Subcutaneous adipose tissue (tissue), 4 donors: ENCODE results near the gene PROK1. TPM values are rescaled to one million over a fixed set of nuclear protein-coding genes. Genes with fewer than 3 reads are reported as not detected.

Experiments
- total RNA-seq, 4 donors: library from RNA; depleted of rRNA; stranded (reverse); fragments of >200 nt; gene quantifications; one replicate each; pipeline ENCODE4 v1.1.0, GENCODE V29; 2016
- TF ChIP-seq, protein P1 (sequence below): fragments of 450-650 bp; IDR thresholded peaks from one replicate; pipeline ENCODE4 v1.5.1; 2016; ENCODE audit warnings: low read depth, mild to moderate bottlenecking, control low read depth, antibody characterized with exemption, moderate library complexity

The PROK1 gene
- total RNA-seq, 4 donors from 2014 or later = 3.6 to 25.8 TPM; not detected in 2

DNA sequence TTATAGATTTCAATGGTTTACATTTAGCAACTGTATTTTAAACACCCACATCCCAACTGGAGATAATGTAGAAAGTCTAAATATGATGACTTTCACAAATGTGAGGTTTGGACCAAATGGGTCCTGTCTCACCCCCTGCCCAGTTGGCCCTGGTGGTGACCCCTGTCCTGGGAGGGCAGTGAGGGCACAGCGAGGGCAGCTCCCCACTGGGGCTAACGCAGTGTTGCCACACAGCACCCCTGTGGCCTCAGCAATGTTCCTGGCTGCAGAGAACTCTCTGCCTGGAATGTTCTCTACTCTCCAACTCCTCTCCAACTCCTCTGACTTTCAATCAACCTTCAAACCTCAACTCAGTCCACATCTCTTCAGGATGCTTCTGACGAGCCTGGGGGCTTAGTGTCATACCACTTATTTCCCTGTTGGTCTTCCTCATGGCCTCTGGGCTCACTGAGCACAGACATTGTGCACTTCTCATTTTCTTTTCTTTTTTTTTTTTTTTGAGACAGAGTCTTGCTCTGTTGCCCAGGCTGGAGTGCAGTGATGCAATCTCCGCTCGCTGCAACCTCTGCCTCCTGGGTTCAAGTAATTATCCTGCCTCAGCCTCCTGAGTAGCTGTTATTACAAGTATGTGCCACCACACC is 42.2 kb downstream of the PROK1 start:
- TF ChIP-seq, protein P1, sequence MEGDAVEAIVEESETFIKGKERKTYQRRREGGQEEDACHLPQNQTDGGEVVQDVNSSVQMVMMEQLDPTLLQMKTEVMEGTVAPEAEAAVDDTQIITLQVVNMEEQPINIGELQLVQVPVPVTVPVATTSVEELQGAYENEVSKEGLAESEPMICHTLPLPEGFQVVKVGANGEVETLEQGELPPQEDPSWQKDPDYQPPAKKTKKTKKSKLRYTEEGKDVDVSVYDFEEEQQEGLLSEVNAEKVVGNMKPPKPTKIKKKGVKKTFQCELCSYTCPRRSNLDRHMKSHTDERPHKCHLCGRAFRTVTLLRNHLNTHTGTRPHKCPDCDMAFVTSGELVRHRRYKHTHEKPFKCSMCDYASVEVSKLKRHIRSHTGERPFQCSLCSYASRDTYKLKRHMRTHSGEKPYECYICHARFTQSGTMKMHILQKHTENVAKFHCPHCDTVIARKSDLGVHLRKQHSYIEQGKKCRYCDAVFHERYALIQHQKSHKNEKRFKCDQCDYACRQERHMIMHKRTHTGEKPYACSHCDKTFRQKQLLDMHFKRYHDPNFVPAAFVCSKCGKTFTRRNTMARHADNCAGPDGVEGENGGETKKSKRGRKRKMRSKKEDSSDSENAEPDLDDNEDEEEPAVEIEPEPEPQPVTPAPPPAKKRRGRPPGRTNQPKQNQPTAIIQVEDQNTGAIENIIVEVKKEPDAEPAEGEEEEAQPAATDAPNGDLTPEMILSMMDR = no peak

DNA sequence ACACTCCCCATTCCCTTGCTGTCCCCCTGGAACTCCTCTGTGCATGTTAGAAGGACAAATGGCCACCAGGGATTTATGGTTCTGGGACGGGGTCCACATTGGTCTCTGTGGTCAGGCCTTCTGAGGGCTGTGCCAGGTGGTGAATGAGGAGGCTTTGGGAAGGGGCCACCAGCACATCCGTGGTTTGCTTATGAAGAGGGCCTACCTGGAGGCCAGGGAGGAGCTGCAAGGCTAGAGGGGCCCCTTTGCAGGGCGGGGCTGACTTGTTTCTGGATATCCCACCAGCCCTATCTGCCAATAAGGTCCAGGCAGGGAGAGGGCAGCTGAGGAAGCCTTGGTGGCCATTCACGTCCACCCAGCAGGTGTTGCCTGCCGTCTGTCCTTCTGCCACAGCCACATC is 43.1 kb downstream of the PROK1 start:
- TF ChIP-seq, protein P1 = no peak

DNA sequence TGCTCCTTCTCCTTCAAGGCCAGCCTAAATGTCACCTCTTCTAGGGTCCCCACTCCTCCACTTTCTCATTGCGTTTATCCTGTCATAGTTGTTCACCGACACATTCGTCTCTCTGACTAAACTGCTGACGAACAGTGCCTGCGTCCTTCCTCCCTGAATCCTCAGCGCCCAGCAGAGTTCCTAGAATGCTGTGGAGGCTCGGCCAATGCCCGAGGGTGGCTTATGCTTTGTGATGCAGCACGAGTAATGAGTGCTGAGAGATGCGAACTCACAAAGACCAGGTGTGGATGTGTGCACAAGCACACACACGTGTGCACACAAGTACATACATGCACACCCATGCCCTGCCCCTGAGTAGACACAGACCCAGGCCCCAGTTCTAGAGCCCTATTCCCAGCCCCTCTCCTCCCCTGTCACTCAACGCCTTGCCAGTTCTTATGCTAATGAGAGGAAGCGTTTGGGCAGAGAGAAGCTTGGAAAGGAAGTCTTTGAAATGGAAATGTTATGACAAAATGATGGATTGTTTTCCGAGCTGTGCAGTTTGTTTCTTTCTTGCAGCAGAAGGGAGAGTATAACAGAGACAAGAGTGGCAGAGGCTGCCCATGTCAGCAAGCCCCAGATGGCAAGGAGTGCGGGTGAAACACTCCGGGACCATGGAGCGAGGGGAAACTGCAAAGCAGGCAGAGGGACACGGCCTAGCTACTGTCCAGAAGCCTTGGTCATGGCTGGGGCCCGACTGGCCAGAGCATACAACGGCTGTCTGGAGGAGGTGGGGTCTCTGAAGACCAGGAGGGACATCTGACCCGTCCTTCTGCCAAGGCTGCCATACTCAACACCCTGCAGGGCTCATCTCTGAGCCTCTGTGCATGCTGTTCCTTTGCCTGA is 43.8 kb downstream of the PROK1 start:
- TF ChIP-seq, protein P1 = no peak

DNA sequence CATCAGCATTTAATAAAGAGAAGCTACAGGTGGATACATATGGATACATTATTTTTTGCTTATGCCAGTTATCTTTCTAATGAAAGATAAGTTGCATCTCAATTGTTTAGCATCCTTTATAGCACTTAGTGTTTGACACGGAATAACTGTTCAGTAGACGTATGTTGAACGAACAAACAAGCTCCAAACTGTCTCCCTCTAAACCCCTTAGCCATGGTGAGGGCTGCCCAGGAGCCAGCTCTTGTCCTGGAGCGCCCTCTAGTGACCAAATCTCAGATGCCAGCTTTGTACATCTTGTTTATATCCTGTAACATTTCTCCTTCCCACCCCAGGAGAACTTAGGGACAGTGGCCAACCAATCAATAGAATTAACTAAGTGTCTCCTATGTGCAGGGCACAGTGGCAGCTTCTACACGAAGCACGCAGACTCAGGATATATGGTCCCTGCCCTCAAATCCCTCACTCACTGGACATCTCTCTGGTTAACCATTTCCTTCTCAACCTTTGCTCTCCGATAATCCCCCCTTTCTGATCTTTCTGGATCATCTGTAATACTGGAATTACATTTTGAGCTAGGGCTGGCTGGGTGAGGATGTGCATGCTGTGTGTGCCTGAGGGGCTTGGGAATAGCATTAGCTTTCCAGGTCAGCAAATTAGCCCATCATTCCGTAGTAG is 45.1 kb downstream of the PROK1 start:
- TF ChIP-seq, protein P1 = no peak

DNA sequence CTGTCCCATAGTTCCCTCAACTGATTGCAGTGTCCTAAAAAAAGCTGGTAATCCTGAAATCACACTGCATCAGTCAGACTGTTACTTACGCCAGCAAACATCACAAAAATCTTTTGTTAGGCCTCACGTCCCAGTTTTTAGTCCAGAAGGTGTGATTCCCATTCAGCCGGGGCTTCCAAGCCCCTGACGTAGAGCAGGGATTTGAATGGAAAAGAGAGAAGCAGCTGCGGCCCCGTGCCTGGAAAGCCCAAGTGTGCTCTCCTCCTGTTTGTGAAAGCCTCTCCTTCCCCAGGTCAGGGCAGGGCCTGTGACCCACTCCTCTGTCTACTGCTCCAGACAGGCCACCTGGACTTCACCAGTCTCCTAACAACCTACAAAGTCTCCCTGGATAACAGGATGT is 47.3 kb downstream of the PROK1 start:
- TF ChIP-seq, protein P1 = no peak

DNA sequence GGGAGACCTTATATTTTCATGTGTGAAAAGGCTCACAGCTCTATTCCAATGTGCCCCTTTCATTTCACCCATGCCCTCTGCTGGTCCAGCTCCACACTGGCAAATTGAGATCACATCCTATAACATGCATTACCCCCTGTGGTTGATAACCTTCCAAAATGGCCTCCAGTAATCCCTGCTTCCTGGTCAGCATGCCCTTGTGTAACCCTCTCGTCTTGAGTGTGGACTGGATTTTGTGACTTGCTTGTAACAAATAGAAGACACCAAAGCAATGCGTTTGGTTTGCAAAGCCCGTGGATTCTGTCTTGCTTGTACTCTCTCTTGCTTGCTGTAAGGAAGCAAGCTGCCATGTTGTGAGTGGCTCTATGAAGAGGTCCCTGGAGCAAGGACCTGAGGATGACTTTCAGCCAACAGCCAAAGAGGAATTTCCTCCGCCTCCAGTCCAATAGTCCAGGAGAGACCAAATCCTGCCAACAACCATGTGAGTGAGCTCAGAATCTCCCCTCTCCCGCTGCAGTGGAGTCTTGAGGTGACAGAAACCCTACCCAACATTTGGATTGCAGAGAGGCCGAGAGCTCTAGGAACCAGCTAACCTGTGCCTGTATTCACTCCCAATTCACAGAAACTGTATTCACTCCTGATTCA is 50.7 kb downstream of the PROK1 start:
- TF ChIP-seq, protein P1 = no peak
